ENCODE data around the gene SPATA22. TPM values are rescaled to one million over a fixed set of nuclear protein-coding genes. Genes with fewer than 3 reads are reported as not detected.

Gene SPATA22
- total and polyA plus RNA-seq, 9 of the 15 experiments (the other 6 are each of a cell fraction or from before 2014, with no cell fraction given): 0.17 to 0.77 (median 0.44) TPM

DNA sequence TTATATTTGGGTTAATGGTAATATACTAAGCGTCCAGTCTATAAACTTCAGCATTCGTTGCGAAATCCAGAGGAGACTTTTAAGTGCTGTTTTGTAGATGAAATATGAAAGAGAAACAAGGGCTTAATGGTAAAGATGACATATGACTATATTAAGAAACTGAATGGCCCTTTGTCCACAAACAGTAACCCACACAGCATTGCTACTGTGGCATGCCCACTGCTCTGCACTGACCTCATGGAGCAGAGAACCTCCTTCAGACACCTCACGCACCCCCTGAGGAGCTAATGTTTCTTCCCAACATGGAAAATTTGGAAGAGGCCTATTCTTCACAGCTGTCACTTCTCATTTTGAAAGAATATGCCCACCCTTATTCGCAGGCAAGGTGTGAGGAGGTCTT lies 30.8 kb upstream of the SPATA22 start:
- Histone ChIP-seq H3K79me2 (ENCODE audit: control insufficient read depth, insufficient read depth, low read length) (no peaks in the 10 kb centered on the region), H4K20me1 (replicated peaks; ENCODE audit: control insufficient read depth, insufficient read depth, low read length) (no peaks in the 10 kb centered on the region), H3K27ac (ENCODE audit: extremely low read depth, low read depth, low read length) (no peak overlapping the region), H3K9me3 (replicated peaks; ENCODE audit: control insufficient read depth, insufficient read depth, low read depth, low read length) (no peaks in the 10 kb centered on the region), H3K4me2 (ENCODE audit: insufficient read depth, low read length) (no peak overlapping the region), H3K9me1 (ENCODE audit: control insufficient read depth, insufficient read depth, low read length) (no peaks in the 10 kb centered on the region), H3K9ac (ENCODE audit: insufficient read depth in 1 of 2, low read depth in 2 of 2, low read length in 2 of 2) (no peak overlapping the region), H3K36me3 (ENCODE audit: control insufficient read depth, insufficient read depth, low read length) (no peaks in the 10 kb centered on the region), H3K27me3 (ENCODE audit: control insufficient read depth in 2 of 2, insufficient read depth in 2 of 2, low read length in 2 of 2) (peaks cover 0 to 12% of the 10 kb centered on the region in 2 experiments; a peak in 1 of 5 replicates), H3K4me3 (no peak overlapping the region), H2AFZ (ENCODE audit: low read depth, low read length) (no peak overlapping the region), H3K4me1 (replicated peaks in 1 of 2; ENCODE audit: control insufficient read depth in 2 of 2, insufficient read depth in 2 of 2, low read length in 2 of 2) (no peaks in the 10 kb centered on the region)
- ATAC-seq (no peak), DNase-seq (ENCODE audit: extremely low read depth in 1 of 4, low spot score in 3 of 4) (no peak), FAIRE-seq (no peak)
- CTCF ChIA-PET (ENCODE audit: low intra/inter-chr PET ratio): no interaction called here
- intact Hi-C loops (cut with micrococcal nuclease): no loop called here
- BruUV-seq (replicated peaks): no TSS peak
- TF ChIP-seq, protein P1, sequence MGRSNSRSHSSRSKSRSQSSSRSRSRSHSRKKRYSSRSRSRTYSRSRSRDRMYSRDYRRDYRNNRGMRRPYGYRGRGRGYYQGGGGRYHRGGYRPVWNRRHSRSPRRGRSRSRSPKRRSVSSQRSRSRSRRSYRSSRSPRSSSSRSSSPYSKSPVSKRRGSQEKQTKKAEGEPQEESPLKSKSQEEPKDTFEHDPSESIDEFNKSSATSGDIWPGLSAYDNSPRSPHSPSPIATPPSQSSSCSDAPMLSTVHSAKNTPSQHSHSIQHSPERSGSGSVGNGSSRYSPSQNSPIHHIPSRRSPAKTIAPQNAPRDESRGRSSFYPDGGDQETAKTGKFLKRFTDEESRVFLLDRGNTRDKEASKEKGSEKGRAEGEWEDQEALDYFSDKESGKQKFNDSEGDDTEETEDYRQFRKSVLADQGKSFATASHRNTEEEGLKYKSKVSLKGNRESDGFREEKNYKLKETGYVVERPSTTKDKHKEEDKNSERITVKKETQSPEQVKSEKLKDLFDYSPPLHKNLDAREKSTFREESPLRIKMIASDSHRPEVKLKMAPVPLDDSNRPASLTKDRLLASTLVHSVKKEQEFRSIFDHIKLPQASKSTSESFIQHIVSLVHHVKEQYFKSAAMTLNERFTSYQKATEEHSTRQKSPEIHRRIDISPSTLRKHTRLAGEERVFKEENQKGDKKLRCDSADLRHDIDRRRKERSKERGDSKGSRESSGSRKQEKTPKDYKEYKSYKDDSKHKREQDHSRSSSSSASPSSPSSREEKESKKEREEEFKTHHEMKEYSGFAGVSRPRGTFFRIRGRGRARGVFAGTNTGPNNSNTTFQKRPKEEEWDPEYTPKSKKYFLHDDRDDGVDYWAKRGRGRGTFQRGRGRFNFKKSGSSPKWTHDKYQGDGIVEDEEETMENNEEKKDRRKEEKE (IDR thresholded peaks at IDR 0.05; ENCODE audit: borderline replicate concordance in 1 of 2, control insufficient read depth in 1 of 2, low read depth in 2 of 2, low read length in 1 of 2): no peak
- TF ChIP-seq ZNF165 (CRISPR knock-in tag; IDR thresholded peaks at IDR 0.05; ENCODE audit: borderline replicate concordance) (no peak), NR2F6 (CRISPR knock-in tag; IDR thresholded peaks at IDR 0.05) (no peak), SMARCB1 (IDR thresholded peaks at IDR 0.05; ENCODE audit: insufficient read length, low read depth) (no peak), ZFP36 (IDR thresholded peaks at IDR 0.05; ENCODE audit: low read depth, low read length, partially characterized antibody) (no peak), HSF4 (CRISPR knock-in tag; IDR thresholded peaks at IDR 0.05; ENCODE audit: borderline replicate concordance) (no peak), RAD21 (CRISPR knock-in tag; conservative IDR thresholded peaks at IDR 0.05 in 1 of 2, IDR thresholded peaks at IDR 0.05 in 1 of 2) (no peak), HCFC1 (IDR thresholded peaks at IDR 0.05; ENCODE audit: low read depth, low read length) (no peak), FOXK1 (CRISPR knock-in tag; IDR thresholded peaks at IDR 0.05; ENCODE audit: borderline replicate concordance) (no peak), SMARCE1 (IDR thresholded peaks at IDR 0.05) (no peak), ZNF431 (CRISPR knock-in tag; IDR thresholded peaks at IDR 0.05) (no peak)
- TF ChIP-seq, protein P2, sequence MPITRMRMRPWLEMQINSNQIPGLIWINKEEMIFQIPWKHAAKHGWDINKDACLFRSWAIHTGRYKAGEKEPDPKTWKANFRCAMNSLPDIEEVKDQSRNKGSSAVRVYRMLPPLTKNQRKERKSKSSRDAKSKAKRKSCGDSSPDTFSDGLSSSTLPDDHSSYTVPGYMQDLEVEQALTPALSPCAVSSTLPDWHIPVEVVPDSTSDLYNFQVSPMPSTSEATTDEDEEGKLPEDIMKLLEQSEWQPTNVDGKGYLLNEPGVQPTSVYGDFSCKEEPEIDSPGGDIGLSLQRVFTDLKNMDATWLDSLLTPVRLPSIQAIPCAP (CRISPR knock-in tag; IDR thresholded peaks at IDR 0.05; ENCODE audit: borderline replicate concordance): no peak
- TF ChIP-seq, protein P3, sequence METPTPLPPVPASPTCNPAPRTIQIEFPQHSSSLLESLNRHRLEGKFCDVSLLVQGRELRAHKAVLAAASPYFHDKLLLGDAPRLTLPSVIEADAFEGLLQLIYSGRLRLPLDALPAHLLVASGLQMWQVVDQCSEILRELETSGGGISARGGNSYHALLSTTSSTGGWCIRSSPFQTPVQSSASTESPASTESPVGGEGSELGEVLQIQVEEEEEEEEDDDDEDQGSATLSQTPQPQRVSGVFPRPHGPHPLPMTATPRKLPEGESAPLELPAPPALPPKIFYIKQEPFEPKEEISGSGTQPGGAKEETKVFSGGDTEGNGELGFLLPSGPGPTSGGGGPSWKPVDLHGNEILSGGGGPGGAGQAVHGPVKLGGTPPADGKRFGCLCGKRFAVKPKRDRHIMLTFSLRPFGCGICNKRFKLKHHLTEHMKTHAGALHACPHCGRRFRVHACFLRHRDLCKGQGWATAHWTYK (CRISPR knock-in tag; IDR thresholded peaks at IDR 0.05): no peak
- TF ChIP-seq, protein P4, sequence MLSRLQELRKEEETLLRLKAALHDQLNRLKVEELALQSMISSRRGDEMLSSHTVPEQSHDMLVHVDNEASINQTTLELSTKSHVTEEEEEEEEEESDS (CRISPR knock-in tag; IDR thresholded peaks at IDR 0.05): no peak
- WGBS (ENCODE audit: insufficient coverage, low coverage, missing lambda C conversion rate): 4% methylated on average over 4 of the region's 5 CpGs
- POLR2A ChIA-PET: no interaction called here
- in situ Hi-C loops (cut with MboI): no loop called here
